ENCODE results near the gene SLC5A11.

SLC5A11 gene

DNA sequence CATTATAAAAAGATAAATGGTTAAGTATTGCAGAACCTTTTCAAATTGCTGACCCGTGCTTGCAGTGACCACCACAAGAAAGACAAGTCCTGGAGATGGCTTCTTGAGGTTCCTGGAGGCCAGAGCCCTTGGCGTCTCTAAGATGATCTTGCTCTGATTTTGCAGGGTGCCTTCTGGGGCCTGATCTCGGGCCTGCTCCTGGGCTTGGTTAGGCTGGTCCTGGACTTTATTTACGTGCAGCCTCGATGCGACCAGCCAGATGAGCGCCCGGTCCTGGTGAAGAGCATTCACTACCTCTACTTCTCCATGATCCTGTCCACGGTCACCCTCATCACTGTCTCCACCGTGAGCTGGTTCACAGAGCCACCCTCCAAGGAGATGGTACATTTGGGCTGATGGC is 63.0 kb downstream of the SLC5A11 start:
- Histone ChIP-seq H3K9me3 (replicated peaks; ENCODE audit: low read length) (no peaks in the 10 kb centered on the region), H3K4me1 (ENCODE audit: control insufficient read depth, insufficient read depth, low read length) (no peaks in the 10 kb centered on the region), H3K27me3 (ENCODE audit: control insufficient read depth, insufficient read depth, low read length) (no peaks in the 10 kb centered on the region), H3K9ac (ENCODE audit: low read depth, low read length) (no peak overlapping the region), H3K36me3 (ENCODE audit: insufficient read depth, low read length) (no peaks in the 10 kb centered on the region), H3K4me2 (ENCODE audit: low read length) (no peak overlapping the region), H3K4me3 (ENCODE audit: low read length) (no peak overlapping the region)

DNA sequence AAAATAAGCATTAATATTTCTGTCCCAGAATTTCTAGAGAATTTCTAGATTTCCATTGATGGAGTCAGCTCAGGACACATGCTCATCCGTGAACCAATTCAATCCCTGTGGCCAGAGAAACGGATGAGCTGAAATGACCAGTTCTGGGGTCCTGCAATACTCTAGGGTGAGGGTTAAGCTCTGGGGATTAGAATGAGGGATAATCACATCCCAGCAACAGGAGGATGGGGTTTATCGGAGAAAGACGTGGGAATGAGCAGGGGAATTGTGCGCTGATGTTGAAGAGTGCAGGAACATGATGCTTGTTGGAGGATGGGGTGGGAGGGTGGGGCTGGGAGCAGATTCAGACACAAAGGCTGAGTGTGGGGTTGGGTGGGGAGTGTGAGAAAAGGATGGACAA is 64.1 kb downstream of the SLC5A11 start:
- no peaks in the 10 kb centered on the region for H3K9me3 ChIP-seq (replicated peaks; ENCODE audit: low read length)
- H3K4me3 ChIP-seq (ENCODE audit: low read length): no peak overlapping the region
- H3K4me1 ChIP-seq (ENCODE audit: control insufficient read depth, insufficient read depth, low read length): no peaks in the 10 kb centered on the region
- H3K27me3 ChIP-seq (ENCODE audit: control insufficient read depth, insufficient read depth, low read length): no peaks in the 10 kb centered on the region
- H3K4me2 ChIP-seq (ENCODE audit: low read length): no peak overlapping the region
- H3K9ac ChIP-seq (ENCODE audit: low read depth, low read length): no peak overlapping the region
- no peaks in the 10 kb centered on the region for H3K36me3 ChIP-seq (ENCODE audit: insufficient read depth, low read length)

DNA sequence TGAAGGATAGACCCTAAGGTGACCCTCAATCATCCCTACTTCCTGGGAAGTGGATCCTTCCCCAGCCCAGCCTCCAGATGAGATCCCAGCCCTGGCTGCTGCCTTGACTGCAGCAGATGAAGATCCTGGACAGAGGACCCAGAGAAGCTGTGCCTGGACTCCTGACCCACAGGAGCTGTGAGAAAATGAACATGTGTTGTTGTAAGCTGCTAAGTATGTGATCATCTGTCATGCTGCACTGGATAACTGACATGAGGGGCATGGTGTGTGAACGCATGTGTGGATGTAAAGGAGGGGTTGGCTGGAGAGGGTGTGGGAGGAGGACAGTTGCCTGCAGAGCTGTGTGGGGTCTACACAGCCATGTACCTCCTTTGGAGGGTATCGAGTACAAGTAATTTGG is 69.3 kb downstream of the SLC5A11 start:
- Histone ChIP-seq H3K9me3 (replicated peaks; ENCODE audit: low read length) (no peaks in the 10 kb centered on the region), H3K9ac (ENCODE audit: low read depth, low read length) (no peak overlapping the region), H3K4me2 (ENCODE audit: low read length) (no peak overlapping the region), H3K4me3 (ENCODE audit: low read length) (no peak overlapping the region), H3K4me1 (ENCODE audit: control insufficient read depth, insufficient read depth, low read length) (no peaks in the 10 kb centered on the region), H3K27me3 (ENCODE audit: control insufficient read depth, insufficient read depth, low read length) (no peaks in the 10 kb centered on the region), H3K36me3 (ENCODE audit: insufficient read depth, low read length) (peaks cover 28% of the 10 kb centered on the region)

DNA sequence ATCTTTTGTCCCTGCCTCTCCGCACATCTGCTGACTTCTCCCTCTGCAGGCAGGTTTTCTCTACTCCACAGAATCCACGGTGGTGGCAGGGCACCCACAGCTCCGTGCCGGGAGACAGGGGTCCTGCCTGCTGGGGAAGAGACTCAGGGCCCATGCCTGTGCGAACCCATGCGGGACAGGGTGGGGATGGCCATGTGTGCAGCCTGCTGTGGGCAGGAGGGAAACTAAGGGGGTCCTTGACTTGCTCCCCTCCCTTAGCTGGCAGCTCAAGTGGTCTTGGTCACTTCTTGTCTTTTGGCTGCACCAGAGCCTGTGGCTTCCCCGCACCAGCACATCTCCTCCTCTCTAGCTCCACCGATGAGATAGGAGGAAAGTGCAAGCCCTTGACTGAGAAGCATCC is 69.8 kb downstream of the SLC5A11 start:
- no peak overlapping the region for H3K4me3 ChIP-seq (ENCODE audit: low read length)
- H3K4me2 ChIP-seq (ENCODE audit: low read length): no peak overlapping the region
- no peak overlapping the region for H3K9ac ChIP-seq (ENCODE audit: low read depth, low read length)
- H3K9me3 ChIP-seq (replicated peaks; ENCODE audit: low read length): no peaks in the 10 kb centered on the region
- no peaks in the 10 kb centered on the region for H3K27me3 ChIP-seq (ENCODE audit: control insufficient read depth, insufficient read depth, low read length)
- H3K36me3 ChIP-seq (ENCODE audit: insufficient read depth, low read length): peaks cover 33% of the 10 kb centered on the region
- H3K4me1 ChIP-seq (ENCODE audit: control insufficient read depth, insufficient read depth, low read length): no peaks in the 10 kb centered on the region

DNA sequence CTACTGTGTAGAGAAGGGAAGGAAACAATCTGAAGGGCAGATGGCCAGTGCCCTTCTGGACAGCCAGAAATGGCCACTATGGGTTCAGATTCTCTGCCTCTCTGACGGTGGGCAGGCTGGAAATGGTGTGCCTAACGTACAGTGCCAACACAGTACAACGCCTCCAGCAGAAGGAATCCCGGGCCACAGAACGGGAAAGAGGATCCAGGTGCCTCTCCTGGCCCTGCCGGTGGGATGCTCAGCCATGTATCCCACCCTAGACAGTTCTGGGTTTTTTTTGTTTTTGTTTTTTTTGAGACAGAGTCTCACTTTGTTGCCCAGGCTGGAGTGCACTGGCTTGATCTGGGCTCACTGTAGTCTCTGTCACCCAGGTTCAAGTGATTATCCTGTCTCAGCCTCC is 71.5 kb downstream of the SLC5A11 start:
- peaks cover 50% of the 10 kb centered on the region for H3K36me3 ChIP-seq (ENCODE audit: insufficient read depth, low read length)
- no peak overlapping the region for H3K4me3 ChIP-seq (ENCODE audit: low read length)
- H3K9me3 ChIP-seq (replicated peaks; ENCODE audit: low read length): no peaks in the 10 kb centered on the region
- H3K4me1 ChIP-seq (ENCODE audit: control insufficient read depth, insufficient read depth, low read length): no peaks in the 10 kb centered on the region
- no peak overlapping the region for H3K4me2 ChIP-seq (ENCODE audit: low read length)
- H3K9ac ChIP-seq (ENCODE audit: low read depth, low read length): no peak overlapping the region
- H3K27me3 ChIP-seq (ENCODE audit: control insufficient read depth, insufficient read depth, low read length): no peaks in the 10 kb centered on the region

DNA sequence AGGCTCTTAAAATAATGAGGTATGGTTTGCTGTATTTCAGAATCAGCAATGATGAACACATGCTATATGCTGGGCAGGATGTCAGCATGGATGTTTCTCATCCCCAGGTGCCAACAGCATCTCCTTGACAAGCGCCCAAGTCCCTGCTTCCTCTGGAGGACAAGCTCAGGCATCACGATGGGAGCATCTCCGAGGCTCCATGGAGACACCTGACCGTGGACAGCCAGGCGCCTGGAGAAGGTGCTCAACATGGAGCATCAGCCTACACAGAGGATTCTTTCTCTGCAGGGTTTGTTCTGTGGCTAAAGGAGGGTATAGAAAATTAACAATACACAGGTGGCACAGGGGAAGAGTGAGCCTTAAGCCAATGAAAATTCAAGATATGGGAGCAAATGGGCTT is 72.1 kb downstream of the SLC5A11 start:
- H3K27me3 ChIP-seq (ENCODE audit: control insufficient read depth, insufficient read depth, low read length): no peaks in the 10 kb centered on the region
- no peaks in the 10 kb centered on the region for H3K4me1 ChIP-seq (ENCODE audit: control insufficient read depth, insufficient read depth, low read length)
- no peak overlapping the region for H3K4me2 ChIP-seq (ENCODE audit: low read length)
- H3K9me3 ChIP-seq (replicated peaks; ENCODE audit: low read length): no peaks in the 10 kb centered on the region
- no peak overlapping the region for H3K4me3 ChIP-seq (ENCODE audit: low read length)
- H3K36me3 ChIP-seq (ENCODE audit: insufficient read depth, low read length): peaks cover 53% of the 10 kb centered on the region
- no peak overlapping the region for H3K9ac ChIP-seq (ENCODE audit: low read depth, low read length)

GRCh38 chr16:24918641-24919040 is 72.9 kb downstream of the SLC5A11 start:
- no peak overlapping the region for H3K4me2 ChIP-seq (ENCODE audit: low read length)
- H3K4me3 ChIP-seq (ENCODE audit: low read length): no peak overlapping the region
- peaks cover 58% of the 10 kb centered on the region for H3K36me3 ChIP-seq (ENCODE audit: insufficient read depth, low read length)
- no peak overlapping the region for H3K9ac ChIP-seq (ENCODE audit: low read depth, low read length)
- H3K9me3 ChIP-seq (replicated peaks; ENCODE audit: low read length): no peaks in the 10 kb centered on the region
- no peaks in the 10 kb centered on the region for H3K4me1 ChIP-seq (ENCODE audit: control insufficient read depth, insufficient read depth, low read length)
- no peaks in the 10 kb centered on the region for H3K27me3 ChIP-seq (ENCODE audit: control insufficient read depth, insufficient read depth, low read length)

DNA sequence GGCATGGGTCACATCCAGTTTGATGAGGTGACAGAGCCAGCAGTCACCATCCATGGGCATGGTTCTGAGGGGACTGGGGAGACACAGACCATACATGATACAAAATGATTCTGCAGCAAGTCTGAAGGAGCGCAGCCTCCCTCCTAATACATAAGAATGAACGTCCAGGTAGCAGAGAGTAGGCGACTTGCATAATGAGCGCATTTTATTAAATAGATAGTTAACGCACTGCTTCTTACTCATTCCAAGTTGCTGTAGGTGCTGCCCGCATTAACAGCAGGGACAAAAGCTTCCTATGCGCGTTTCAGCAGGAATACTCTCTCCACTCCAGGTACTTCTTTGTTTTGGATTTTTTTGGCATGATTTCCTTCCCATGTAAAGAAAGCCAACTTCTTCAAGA is 73.8 kb downstream of the SLC5A11 start:
- Histone ChIP-seq H3K27me3 (ENCODE audit: control insufficient read depth, insufficient read depth, low read length) (no peaks in the 10 kb centered on the region), H3K9ac (ENCODE audit: low read depth, low read length) (no peak overlapping the region), H3K4me3 (ENCODE audit: low read length) (no peak overlapping the region), H3K4me2 (ENCODE audit: low read length) (no peak overlapping the region), H3K4me1 (ENCODE audit: control insufficient read depth, insufficient read depth, low read length) (no peaks in the 10 kb centered on the region), H3K9me3 (replicated peaks; ENCODE audit: low read length) (no peaks in the 10 kb centered on the region), H3K36me3 (ENCODE audit: insufficient read depth, low read length) (peaks cover 58% of the 10 kb centered on the region)

GRCh38 chr16:24920568-24920967 is 74.8 kb downstream of the SLC5A11 start:
- H3K9me3 ChIP-seq (replicated peaks; ENCODE audit: low read length): no peaks in the 10 kb centered on the region
- H3K4me2 ChIP-seq (ENCODE audit: low read length): no peak overlapping the region
- H3K27me3 ChIP-seq (ENCODE audit: control insufficient read depth, insufficient read depth, low read length): no peaks in the 10 kb centered on the region
- peaks cover 58% of the 10 kb centered on the region for H3K36me3 ChIP-seq (ENCODE audit: insufficient read depth, low read length)
- no peak overlapping the region for H3K4me3 ChIP-seq (ENCODE audit: low read length)
- no peaks in the 10 kb centered on the region for H3K4me1 ChIP-seq (ENCODE audit: control insufficient read depth, insufficient read depth, low read length)
- H3K9ac ChIP-seq (ENCODE audit: low read depth, low read length): no peak overlapping the region

DNA sequence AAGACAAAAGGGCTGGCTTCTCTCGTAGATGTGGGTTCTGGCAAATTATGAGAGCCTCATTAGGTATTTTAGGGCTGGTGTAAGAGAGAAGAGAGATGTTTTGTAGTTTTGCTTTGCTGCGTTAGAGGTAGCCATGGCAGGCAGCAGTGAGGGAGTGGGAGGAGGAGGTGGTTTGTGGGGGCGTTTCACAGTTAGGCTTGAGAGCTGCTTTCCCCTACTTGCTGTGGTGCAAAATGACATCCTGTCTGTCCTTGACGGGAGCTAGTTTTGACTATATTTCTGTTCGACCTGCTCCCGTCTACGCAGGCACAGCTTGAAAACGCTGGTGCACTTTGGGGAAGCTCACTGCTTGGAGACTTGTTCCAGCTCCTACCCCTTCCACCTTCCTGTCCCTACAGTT is 75.5 kb downstream of the SLC5A11 start:
- H3K9ac ChIP-seq (ENCODE audit: low read depth, low read length): no peak overlapping the region
- H3K36me3 ChIP-seq (ENCODE audit: insufficient read depth, low read length): peaks cover 55% of the 10 kb centered on the region
- H3K4me2 ChIP-seq (ENCODE audit: low read length): no peak overlapping the region
- no peaks in the 10 kb centered on the region for H3K27me3 ChIP-seq (ENCODE audit: control insufficient read depth, insufficient read depth, low read length)
- no peak overlapping the region for H3K4me3 ChIP-seq (ENCODE audit: low read length)
- H3K4me1 ChIP-seq (ENCODE audit: control insufficient read depth, insufficient read depth, low read length): no peaks in the 10 kb centered on the region
- no peaks in the 10 kb centered on the region for H3K9me3 ChIP-seq (replicated peaks; ENCODE audit: low read length)

GRCh38 chr16:24925163-24925562 is 79.4 kb downstream of the SLC5A11 start:
- H3K9me3 ChIP-seq (replicated peaks; ENCODE audit: low read length): no peaks in the 10 kb centered on the region
- no peaks in the 10 kb centered on the region for H3K4me1 ChIP-seq (ENCODE audit: control insufficient read depth, insufficient read depth, low read length)
- no peak overlapping the region for H3K9ac ChIP-seq (ENCODE audit: low read depth, low read length)
- H3K4me2 ChIP-seq (ENCODE audit: low read length): no peak overlapping the region
- H3K4me3 ChIP-seq (ENCODE audit: low read length): no peak overlapping the region
- peaks cover 49% of the 10 kb centered on the region for H3K36me3 ChIP-seq (ENCODE audit: insufficient read depth, low read length)
- H3K27me3 ChIP-seq (ENCODE audit: control insufficient read depth, insufficient read depth, low read length): no peaks in the 10 kb centered on the region

DNA sequence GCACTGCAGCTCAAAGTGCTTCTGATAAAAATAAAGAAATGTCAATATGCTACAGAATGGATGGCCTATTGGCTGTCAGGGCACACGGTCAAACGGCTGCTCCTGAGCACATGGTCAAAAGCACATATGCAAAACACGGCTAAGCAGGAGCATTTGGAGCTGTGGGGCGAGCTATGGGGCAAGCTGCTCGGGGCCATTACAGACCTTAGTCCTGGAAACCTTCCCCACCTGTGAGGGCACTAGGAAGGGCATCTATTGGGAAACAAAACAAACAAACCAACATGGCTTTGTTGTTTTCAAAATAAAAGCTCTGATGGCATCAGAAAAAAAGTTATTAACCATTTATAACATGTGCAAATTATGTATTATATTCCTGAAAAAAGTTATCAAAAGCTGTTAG is 83.6 kb downstream of the SLC5A11 start:
- H3K4me1 ChIP-seq (ENCODE audit: control insufficient read depth, insufficient read depth, low read length): no peaks in the 10 kb centered on the region
- peaks cover 48% of the 10 kb centered on the region for H3K36me3 ChIP-seq (ENCODE audit: insufficient read depth, low read length)
- no peak overlapping the region for H3K4me2 ChIP-seq (ENCODE audit: low read length)
- H3K4me3 ChIP-seq (ENCODE audit: low read length): no peak overlapping the region
- H3K9me3 ChIP-seq (replicated peaks; ENCODE audit: low read length): no peaks in the 10 kb centered on the region
- H3K9ac ChIP-seq (ENCODE audit: low read depth, low read length): no peak overlapping the region
- H3K27me3 ChIP-seq (ENCODE audit: control insufficient read depth, insufficient read depth, low read length): no peaks in the 10 kb centered on the region
